ENCODE data around the gene TMEM131.

TMEM131 gene

DNA sequence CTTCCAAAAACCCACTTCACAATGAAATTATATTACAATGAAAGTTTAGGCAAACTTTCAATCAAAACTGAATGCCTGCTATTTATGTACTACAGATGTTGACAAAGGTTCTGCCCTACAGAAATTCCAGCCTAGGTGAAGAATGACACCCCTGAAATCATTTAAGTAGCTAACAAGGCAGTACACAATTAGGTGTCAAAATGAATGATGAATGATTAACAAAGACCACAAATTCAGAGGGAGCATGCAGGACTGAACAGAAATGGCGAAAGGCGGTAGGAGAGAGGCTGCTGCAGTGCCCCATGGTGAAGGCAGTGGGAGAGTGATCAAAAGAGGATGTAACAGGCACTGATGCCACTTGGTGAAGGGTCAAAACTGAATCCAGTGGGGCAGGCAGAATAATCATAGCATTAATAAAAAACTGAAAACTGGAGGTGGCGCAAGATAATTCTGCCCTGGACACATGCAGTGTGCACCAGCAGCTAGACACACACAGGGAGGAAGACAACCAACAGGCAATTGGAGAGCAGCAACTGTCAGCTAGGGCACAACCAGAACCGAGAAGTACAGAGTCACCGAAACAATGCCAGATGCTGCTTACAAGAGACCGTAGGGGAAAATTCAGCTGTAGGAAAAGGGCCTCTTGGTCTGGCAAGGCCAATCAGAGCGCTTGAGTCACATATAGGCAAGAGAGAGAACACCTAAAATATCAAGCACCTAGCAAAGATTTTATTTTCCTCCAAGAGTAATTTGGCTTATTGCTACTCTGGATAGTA lies 4.5 kb downstream of the TMEM131 start:
- Histone ChIP-seq H3K4me3 (ENCODE audit: low read length) (peak overlapping the region; percentile 86), H3K27ac (ENCODE audit: low read length) (peak overlapping the region; percentile 92), H3K79me2 (ENCODE audit: low read length) (peaks cover 94% of the 10 kb centered on the region), H2AFZ (ENCODE audit: low read depth, low read length) (no peak overlapping the region), H4K20me1 (ENCODE audit: insufficient read depth, low read length) (peaks cover 55% of the 10 kb centered on the region), H3K36me3 (replicated peaks; ENCODE audit: low read depth, low read length) (peaks cover 35% of the 10 kb centered on the region), H3K9ac (ENCODE audit: low read length) (peak overlapping the region; percentile 91), H3K27me3 (ENCODE audit: low read depth, low read length) (no peaks in the 10 kb centered on the region), H3K4me2 (ENCODE audit: low read length) (peak overlapping the region; percentile 95), H3K4me1 (ENCODE audit: low read length) (peaks cover 46% of the 10 kb centered on the region), H3K9me3 (ENCODE audit: insufficient read depth, low read length) (peaks cover 11% of the 10 kb centered on the region; the same call in 1 of the 2 replicates)
- TF ChIP-seq EZH2phosphoT487 (IDR thresholded peaks at IDR 0.05; ENCODE audit: low read depth), result no peak
- TF ChIP-seq, protein P1, sequence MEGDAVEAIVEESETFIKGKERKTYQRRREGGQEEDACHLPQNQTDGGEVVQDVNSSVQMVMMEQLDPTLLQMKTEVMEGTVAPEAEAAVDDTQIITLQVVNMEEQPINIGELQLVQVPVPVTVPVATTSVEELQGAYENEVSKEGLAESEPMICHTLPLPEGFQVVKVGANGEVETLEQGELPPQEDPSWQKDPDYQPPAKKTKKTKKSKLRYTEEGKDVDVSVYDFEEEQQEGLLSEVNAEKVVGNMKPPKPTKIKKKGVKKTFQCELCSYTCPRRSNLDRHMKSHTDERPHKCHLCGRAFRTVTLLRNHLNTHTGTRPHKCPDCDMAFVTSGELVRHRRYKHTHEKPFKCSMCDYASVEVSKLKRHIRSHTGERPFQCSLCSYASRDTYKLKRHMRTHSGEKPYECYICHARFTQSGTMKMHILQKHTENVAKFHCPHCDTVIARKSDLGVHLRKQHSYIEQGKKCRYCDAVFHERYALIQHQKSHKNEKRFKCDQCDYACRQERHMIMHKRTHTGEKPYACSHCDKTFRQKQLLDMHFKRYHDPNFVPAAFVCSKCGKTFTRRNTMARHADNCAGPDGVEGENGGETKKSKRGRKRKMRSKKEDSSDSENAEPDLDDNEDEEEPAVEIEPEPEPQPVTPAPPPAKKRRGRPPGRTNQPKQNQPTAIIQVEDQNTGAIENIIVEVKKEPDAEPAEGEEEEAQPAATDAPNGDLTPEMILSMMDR (IDR thresholded peaks at IDR 0.05; ENCODE audit: low read depth, low read length), result no peak

DNA sequence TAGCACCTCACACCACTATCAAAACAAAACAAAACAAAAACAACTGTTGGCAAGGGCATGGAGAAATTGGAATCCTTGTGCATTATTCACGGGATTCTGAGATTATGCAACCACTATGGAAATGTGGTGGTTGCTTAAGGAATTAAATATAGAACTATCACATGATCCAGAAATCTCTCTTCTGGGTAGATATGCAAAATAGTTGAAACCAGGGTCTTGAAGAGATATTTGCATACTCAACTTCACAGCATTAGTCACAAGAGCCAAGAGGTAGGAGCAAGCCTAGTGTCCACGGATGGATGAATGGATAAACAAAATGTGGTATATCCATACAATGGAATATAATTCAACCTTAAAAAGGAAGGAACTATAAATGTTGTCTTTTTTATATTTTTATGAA lies 7.0 kb downstream of the TMEM131 start:
- Histone ChIP-seq H3K9me3 (ENCODE audit: insufficient read depth, low read length) (peaks cover 11% of the 10 kb centered on the region; the same call in 1 of the 2 replicates), H3K27ac (ENCODE audit: low read length) (no peak overlapping the region), H3K27me3 (ENCODE audit: low read depth, low read length) (no peaks in the 10 kb centered on the region), H3K79me2 (ENCODE audit: low read length) (peaks cover 100% of the 10 kb centered on the region), H4K20me1 (ENCODE audit: insufficient read depth, low read length) (peaks cover 76% of the 10 kb centered on the region), H3K4me3 (ENCODE audit: low read length) (no peak overlapping the region), H3K4me1 (ENCODE audit: low read length) (peaks cover 46% of the 10 kb centered on the region), H3K4me2 (ENCODE audit: low read length) (peak overlapping the region; percentile 10; the same call in 1 of the 2 replicates), H2AFZ (ENCODE audit: low read depth, low read length) (no peak overlapping the region), H3K9ac (ENCODE audit: low read length) (no peak overlapping the region), H3K36me3 (replicated peaks; ENCODE audit: low read depth, low read length) (peaks cover 40% of the 10 kb centered on the region)
- TF ChIP-seq, protein P1 (IDR thresholded peaks at IDR 0.05; ENCODE audit: low read depth, low read length), result no peak
- TF ChIP-seq EZH2phosphoT487 (IDR thresholded peaks at IDR 0.05; ENCODE audit: low read depth), result no peak

DNA sequence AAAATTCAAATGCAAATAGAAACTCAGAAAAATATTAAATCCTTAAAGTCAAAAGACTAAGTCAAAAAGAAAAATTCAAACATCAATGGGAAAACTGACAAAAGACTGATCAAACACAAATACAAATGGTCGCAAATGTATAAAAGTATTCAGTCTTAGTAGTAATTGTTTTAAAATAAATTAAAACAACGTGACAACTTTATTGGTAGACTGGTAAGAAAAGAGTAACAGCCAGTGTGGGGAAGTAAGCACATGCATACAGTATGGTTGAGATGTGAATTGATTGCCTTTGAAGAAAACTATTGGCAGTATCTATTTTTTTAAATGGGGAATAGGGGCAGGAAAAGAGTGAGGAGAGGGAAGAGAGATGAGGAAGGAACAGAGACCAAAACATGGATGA lies 9.8 kb downstream of the TMEM131 start:
- TF ChIP-seq, protein P1 (IDR thresholded peaks at IDR 0.05; ENCODE audit: low read depth, low read length), result no peak
- no peak for TF ChIP-seq EZH2phosphoT487 (IDR thresholded peaks at IDR 0.05; ENCODE audit: low read depth)

DNA sequence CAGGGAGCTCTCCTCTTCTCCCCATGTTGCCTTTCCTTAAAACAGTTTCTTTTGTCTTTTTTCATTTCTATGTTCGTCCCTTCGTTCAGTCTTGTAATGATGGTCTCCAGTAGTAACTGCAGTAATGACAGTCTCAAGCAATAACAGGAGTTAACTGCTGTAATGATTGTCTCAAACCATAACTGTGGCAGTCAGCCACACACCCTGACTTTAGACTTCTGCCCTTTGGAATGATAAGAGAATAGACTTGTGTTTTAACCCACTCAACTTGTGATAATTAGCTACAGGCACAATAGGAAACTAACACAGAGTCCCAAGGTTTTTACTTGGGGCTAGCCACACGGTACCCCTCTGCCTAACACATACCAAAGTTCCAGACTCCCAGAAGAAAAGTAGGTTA lies 12.1 kb downstream of the TMEM131 start:
- peaks cover 81% of the 10 kb centered on the region for H4K20me1 ChIP-seq (ENCODE audit: insufficient read depth, low read length)

More for the DNA sequence above, 9.8 kb downstream of the TMEM131 start:
- Histone ChIP-seq H4K20me1 (ENCODE audit: insufficient read depth, low read length) (peaks cover 92% of the 10 kb centered on the region), H3K27ac (ENCODE audit: low read length) (no peak overlapping the region), H3K9ac (ENCODE audit: low read length) (no peak overlapping the region), H3K4me3 (ENCODE audit: low read length) (no peak overlapping the region), H3K27me3 (ENCODE audit: low read depth, low read length) (no peaks in the 10 kb centered on the region), H3K9me3 (ENCODE audit: insufficient read depth, low read length) (peaks cover 11% of the 10 kb centered on the region; the same call in 1 of the 2 replicates), H3K79me2 (ENCODE audit: low read length) (peaks cover 100% of the 10 kb centered on the region), H2AFZ (ENCODE audit: low read depth, low read length) (no peak overlapping the region), H3K36me3 (replicated peaks; ENCODE audit: low read depth, low read length) (peaks cover 62% of the 10 kb centered on the region), H3K4me2 (ENCODE audit: low read length) (no peak overlapping the region), H3K4me1 (ENCODE audit: low read length) (peaks cover 28% of the 10 kb centered on the region)

More for the DNA sequence above, 12.1 kb downstream of the TMEM131 start:
- Histone ChIP-seq H3K9me3 (ENCODE audit: insufficient read depth, low read length) (peaks cover 23% of the 10 kb centered on the region), H3K4me3 (ENCODE audit: low read length) (no peak overlapping the region), H3K27ac (ENCODE audit: low read length) (no peak overlapping the region), H3K27me3 (ENCODE audit: low read depth, low read length) (no peaks in the 10 kb centered on the region), H3K4me1 (ENCODE audit: low read length) (peaks cover 5% of the 10 kb centered on the region), H3K79me2 (ENCODE audit: low read length) (peaks cover 99% of the 10 kb centered on the region), H2AFZ (ENCODE audit: low read depth, low read length) (no peak overlapping the region), H3K36me3 (replicated peaks; ENCODE audit: low read depth, low read length) (peaks cover 76% of the 10 kb centered on the region), H3K4me2 (ENCODE audit: low read length) (no peak overlapping the region), H3K9ac (ENCODE audit: low read length) (no peak overlapping the region)
- TF ChIP-seq EZH2phosphoT487 (IDR thresholded peaks at IDR 0.05; ENCODE audit: low read depth), result no peak
- TF ChIP-seq, protein P1 (IDR thresholded peaks at IDR 0.05; ENCODE audit: low read depth, low read length), result no peak

All from OCI-LY3 (cell line).